Lower leg skin (tissue), 3 donors: ENCODE data around the gene PLCG2.

Source experiments
- POLR2A ChIP-seq, 2 donors: fragments of 450-650 bp; IDR thresholded peaks; one replicate each; pipeline ENCODE4 v1.6.1; 2016 to 2017; ENCODE audit warnings: antibody characterized with exemption in 2 of 2, mild to moderate bottlenecking in 1 of 2, moderate library complexity in 1 of 2
- TF ChIP-seq, protein P1 (sequence below), 3 donors: fragments of 450-650 bp; IDR thresholded peaks; one replicate each; pipeline ENCODE4 v1.5.1; 2016; ENCODE audit warnings: antibody characterized with exemption in 3 of 3, mild to moderate bottlenecking in 3 of 3, moderate library complexity in 2 of 3

GRCh38 chr16:81778861-81779535 lies at the start of gene PLCG2:
- TF ChIP-seq, protein P1, sequence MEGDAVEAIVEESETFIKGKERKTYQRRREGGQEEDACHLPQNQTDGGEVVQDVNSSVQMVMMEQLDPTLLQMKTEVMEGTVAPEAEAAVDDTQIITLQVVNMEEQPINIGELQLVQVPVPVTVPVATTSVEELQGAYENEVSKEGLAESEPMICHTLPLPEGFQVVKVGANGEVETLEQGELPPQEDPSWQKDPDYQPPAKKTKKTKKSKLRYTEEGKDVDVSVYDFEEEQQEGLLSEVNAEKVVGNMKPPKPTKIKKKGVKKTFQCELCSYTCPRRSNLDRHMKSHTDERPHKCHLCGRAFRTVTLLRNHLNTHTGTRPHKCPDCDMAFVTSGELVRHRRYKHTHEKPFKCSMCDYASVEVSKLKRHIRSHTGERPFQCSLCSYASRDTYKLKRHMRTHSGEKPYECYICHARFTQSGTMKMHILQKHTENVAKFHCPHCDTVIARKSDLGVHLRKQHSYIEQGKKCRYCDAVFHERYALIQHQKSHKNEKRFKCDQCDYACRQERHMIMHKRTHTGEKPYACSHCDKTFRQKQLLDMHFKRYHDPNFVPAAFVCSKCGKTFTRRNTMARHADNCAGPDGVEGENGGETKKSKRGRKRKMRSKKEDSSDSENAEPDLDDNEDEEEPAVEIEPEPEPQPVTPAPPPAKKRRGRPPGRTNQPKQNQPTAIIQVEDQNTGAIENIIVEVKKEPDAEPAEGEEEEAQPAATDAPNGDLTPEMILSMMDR (IDR thresholded peaks at IDR 0.05): no peak
- no peak for TF ChIP-seq POLR2A (IDR thresholded peaks at IDR 0.05)
